Astrocyte (in vitro differentiated cells and primary cell): Measurements from ENCODE around the gene CD22.

Experiments
- CTCF ChIP-seq: IDR thresholded peaks from 2 replicates; pipeline ENCODE4 v1.5.1; 2011; ENCODE audit warnings: low read depth, mild to moderate bottlenecking, inconsistent platforms, low read length, moderate library complexity; ENCODE audit not compliant: insufficient read depth
- EZH2 ChIP-seq: IDR thresholded peaks from 2 replicates; pipeline ENCODE4 v1.6.1; 2012; ENCODE audit warnings: mild to moderate bottlenecking, low read length, inconsistent platforms; ENCODE audit not compliant: insufficient read depth

- TF ChIP-seq CTCF (no peak), EZH2 (no peak)
Measured at GRCh38 chr19:35300339-35300649, 28.7 kb upstream of the CD22 start.
